Neutrophil (primary cell): ENCODE results near the gene XPO1.
"Not testable (repeated sequence)": the region's sequence is repeated elsewhere in the genome, so short reads cannot be mapped to it uniquely, and the experiment has no call there.

Source experiments
- H3K27ac ChIP-seq: fragments of 200-600 bp; sonication (generic); 2 replicates; pipeline ENCODE4 v1.5.1; 2016; ENCODE audit warnings: mild to moderate bottlenecking, moderate library complexity
- H3K27me3 ChIP-seq: fragments of 200-600 bp; sonication (generic); 2 replicates; pipeline ENCODE4 v1.6.0; 2016; ENCODE audit warnings: mild to moderate bottlenecking
- H3K36me3 ChIP-seq: fragments of 200-600 bp; sonication (generic); 2 replicates; pipeline ENCODE4 v1.5.1; 2017
- H3K4me1 ChIP-seq, 2 experiments: fragments of 200-600 bp in 1 of 2; sonication (generic) in 1 of 2; 1 replicate in 1 of 2; 2 replicates in 1 of 2; pipeline versions ENCODE4 v1.5.1 to v1.6.1; 2013 to 2016; ENCODE audit warnings: low read depth in 1 of 2, low read length in 1 of 2, mild to moderate bottlenecking in 1 of 2, moderate library complexity in 1 of 2; ENCODE audit not compliant: control insufficient read depth in 1 of 2, insufficient read depth in 1 of 2
- H3K4me3 ChIP-seq, 2 experiments: fragments of 200-600 bp in 1 of 2; sonication (generic) in 1 of 2; 1 replicate in 1 of 2; 2 replicates in 1 of 2; pipeline ENCODE4 v1.5.1; 2013 to 2016; ENCODE audit warnings: low read depth in 1 of 2, low read length in 1 of 2, mild to moderate bottlenecking in 1 of 2, moderate library complexity in 1 of 2
- H3K9me3 ChIP-seq: fragments of 200-600 bp; sonication (generic); 2 replicates; pipeline ENCODE4 v1.5.1; 2016
- TF ChIP-seq, protein P1 (sequence below): fragments of 200-600 bp; sonication (generic); IDR thresholded peaks from 2 replicates; pipeline ENCODE4 v1.5.1; 2016; ENCODE audit warnings: antibody characterized with exemption

XPO1 gene

DNA sequence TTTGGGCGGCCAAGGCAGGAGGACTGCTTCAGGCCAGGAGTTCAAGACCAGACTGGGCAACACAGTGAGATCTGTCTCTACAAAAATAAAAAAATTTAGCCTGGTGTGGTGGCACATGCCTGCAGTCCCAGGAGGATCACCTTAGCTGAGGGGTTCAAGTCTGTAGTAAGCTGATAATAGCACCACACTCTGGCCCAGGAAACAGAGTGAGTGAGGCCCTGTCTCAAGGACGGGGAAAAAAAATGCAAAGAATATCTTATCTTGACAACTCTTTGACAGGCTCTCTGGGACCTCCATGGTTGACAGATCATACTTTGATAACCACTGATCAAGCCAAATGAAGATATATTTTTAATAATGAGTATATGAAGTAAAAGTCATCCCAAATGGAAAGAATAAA lies 89.9 kb downstream of the XPO1 start:
- Histone ChIP-seq H3K36me3 (no peaks in the 10 kb centered on the region), H3K27me3 (no peaks in the 10 kb centered on the region), H3K9me3 (no peaks in the 10 kb centered on the region), H3K27ac (no peak overlapping the region), H3K4me3 (no peak overlapping the region), H3K4me1 (peaks cover 7 to 9% of the 10 kb centered on the region in 2 experiments)
- TF ChIP-seq, protein P1, sequence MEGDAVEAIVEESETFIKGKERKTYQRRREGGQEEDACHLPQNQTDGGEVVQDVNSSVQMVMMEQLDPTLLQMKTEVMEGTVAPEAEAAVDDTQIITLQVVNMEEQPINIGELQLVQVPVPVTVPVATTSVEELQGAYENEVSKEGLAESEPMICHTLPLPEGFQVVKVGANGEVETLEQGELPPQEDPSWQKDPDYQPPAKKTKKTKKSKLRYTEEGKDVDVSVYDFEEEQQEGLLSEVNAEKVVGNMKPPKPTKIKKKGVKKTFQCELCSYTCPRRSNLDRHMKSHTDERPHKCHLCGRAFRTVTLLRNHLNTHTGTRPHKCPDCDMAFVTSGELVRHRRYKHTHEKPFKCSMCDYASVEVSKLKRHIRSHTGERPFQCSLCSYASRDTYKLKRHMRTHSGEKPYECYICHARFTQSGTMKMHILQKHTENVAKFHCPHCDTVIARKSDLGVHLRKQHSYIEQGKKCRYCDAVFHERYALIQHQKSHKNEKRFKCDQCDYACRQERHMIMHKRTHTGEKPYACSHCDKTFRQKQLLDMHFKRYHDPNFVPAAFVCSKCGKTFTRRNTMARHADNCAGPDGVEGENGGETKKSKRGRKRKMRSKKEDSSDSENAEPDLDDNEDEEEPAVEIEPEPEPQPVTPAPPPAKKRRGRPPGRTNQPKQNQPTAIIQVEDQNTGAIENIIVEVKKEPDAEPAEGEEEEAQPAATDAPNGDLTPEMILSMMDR = no peak

DNA sequence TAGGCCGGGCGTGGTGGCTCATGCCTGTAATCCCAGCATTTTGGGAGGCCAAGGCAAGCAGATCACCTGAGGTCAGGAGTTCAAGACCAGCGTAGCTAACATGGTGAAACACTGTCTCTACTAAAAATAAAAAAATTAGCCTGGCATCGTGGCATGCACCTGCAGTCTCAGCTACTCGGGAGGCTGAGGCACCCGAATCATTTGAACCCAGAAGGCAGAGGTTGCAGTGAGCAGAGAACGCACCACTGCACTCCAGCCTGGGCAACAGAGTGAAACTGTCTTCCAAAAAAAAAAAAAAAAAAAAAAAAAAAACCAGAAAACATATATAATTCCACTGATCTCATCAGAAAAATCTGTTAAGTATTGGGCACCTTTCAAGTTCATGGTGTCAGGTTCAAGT lies 91.2 kb downstream of the XPO1 start:
- not testable (repeated sequence) for H3K4me3 ChIP-seq, H3K27me3 ChIP-seq, H3K36me3 ChIP-seq, H3K4me1 ChIP-seq, H3K9me3 ChIP-seq, H3K27ac ChIP-seq

DNA sequence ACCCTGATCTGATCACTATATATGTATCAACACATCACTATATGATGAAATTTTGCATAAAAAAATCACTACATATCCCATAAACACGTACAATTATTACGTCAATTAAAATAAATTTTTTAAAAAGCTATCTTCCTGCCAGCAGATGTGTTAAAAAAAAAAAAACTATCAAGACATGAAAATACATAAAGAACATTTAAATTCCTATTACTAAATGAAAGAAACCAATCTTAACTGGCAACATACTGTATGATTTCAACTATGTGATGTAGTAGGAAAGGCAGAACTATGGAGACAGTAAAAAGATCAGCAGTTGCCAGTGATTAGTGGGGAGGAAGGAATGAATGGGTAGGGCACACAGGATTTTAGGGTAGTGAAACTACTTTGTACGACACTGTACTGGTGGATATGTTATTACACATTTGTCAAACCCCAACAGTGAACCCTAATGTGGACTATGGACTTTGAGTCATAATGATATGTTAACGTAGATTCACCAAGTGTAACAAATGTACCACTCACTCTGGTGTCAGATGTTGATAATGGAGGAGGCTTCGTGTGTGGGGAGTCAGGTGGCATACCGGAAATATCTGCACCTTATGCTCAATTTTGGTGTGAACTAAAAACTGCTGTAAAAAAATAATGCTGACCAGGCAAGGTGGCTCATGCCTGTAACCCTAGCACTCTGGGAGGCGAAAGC lies 94.7 kb downstream of the XPO1 start:
- no peak overlapping the region for H3K27ac ChIP-seq
- H3K27me3 ChIP-seq = no peaks in the 10 kb centered on the region
- no peak overlapping the region for H3K4me3 ChIP-seq
- H3K4me1 ChIP-seq = peaks cover 0 to 6% of the 10 kb centered on the region in 2 experiments
- H3K9me3 ChIP-seq = no peaks in the 10 kb centered on the region
- no peaks in the 10 kb centered on the region for H3K36me3 ChIP-seq
- TF ChIP-seq, protein P1 = no peak

DNA sequence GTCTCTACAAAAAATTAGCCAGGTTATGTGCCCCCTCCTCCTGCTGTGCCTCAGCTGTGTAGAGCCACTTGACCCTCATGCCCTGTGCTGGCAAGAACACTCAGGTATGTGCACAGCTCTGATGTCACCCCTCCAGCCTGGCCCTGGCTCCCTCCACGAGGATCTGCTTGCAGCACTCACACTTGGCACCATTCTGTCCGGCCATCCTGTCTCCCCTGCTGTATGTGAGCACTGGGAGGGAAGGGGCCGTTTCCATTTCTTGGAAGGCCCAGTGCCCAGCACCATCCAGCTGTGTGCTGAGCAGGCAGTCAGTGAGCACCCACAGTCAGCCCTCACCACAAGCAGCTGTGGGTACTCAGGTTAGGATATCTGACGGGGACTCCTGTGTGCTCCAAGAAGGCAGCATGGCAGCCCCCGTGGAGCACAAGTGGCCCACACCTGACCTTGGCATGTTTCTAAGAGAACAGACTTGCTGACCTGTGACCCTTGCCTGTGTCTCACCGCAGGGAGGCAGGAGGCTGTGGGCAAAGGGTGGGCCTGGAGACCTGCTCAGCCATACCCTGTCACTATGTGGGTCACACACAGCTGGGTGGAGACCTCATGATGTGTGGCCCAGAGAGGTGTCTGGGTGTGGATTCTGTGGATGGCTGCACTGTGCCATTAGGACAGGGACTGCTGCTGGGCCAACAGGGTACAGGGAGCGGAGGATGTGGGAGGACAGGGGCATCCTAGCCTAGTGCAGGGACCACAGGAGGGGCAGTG lies 98.7 kb downstream of the XPO1 start:
- Histone ChIP-seq H3K4me1 (peaks cover 23 to 31% of the 10 kb centered on the region in 2 experiments), H3K27ac (peak overlapping the region; percentile 16), H3K27me3 (no peaks in the 10 kb centered on the region)

DNA sequence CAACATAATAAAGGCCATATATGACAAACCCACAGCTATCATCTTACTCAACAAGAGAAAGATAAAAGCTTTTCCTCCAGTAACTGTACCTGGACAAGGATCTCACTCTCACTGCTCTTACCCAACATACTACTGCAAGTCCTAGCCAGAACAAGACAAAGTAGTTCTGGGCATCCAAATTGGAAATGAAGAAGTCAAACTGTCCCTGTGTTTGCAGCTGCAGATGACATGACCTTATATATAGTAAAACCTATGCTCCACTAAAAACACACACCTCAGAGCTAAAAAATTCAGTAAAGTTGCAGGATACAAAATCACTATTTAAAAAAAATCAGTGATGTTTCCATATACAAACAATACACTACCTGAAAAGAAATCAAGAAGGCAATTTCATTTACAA lies 99.5 kb downstream of the XPO1 start:
- Histone ChIP-seq H3K36me3 (no peaks in the 10 kb centered on the region), H3K27ac (peak overlapping the region; percentile 16), H3K4me3 (no peak overlapping the region), H3K9me3 (no peaks in the 10 kb centered on the region), H3K27me3 (no peaks in the 10 kb centered on the region), H3K4me1 (peaks cover 30 to 38% of the 10 kb centered on the region in 2 experiments)
- TF ChIP-seq, protein P1 = no peak

More for the DNA sequence above, 98.7 kb downstream of the XPO1 start:
- H3K4me3 ChIP-seq = no peak overlapping the region
- no peaks in the 10 kb centered on the region for H3K36me3 ChIP-seq
- no peaks in the 10 kb centered on the region for H3K9me3 ChIP-seq
- TF ChIP-seq, protein P1 = no peak

DNA sequence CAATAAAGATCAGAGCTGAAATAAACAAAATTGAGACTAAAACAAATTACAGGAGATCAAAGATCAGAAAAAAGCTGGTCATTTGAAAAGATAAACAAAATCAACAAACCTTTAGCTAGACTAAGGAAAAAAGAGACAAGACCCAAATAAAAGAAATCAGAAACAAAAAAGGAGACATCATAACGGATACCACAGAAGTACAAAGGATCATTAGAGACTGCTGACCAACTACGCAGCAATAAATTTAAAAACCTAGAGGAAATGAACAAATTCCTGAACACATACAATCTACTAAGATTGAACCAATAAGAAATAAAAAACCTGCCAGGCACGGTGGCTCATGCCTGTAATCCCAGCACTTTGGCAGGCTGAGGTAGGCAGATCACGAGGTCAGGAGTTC lies 101.0 kb downstream of the XPO1 start:
- Histone ChIP-seq H3K9me3 (no peaks in the 10 kb centered on the region), H3K27ac (no peak overlapping the region), H3K4me3 (no peak overlapping the region), H3K4me1 (peaks cover 38 to 41% of the 10 kb centered on the region in 2 experiments), H3K36me3 (no peaks in the 10 kb centered on the region), H3K27me3 (no peaks in the 10 kb centered on the region)
- TF ChIP-seq, protein P1 = no peak
